HG03342 (cell line): ENCODE measurements around the gene SCGB1C2.

ENCODE experiments used
- ATAC-seq: cut with Tn5 transposase; IDR thresholded peaks from one replicate; pipeline ENCODE4 v1.9.1; 2021; ENCODE audit warnings: mild to moderate bottlenecking, moderate library complexity; ENCODE audit not compliant: unreplicated experiment

Gene SCGB1C2

DNA sequence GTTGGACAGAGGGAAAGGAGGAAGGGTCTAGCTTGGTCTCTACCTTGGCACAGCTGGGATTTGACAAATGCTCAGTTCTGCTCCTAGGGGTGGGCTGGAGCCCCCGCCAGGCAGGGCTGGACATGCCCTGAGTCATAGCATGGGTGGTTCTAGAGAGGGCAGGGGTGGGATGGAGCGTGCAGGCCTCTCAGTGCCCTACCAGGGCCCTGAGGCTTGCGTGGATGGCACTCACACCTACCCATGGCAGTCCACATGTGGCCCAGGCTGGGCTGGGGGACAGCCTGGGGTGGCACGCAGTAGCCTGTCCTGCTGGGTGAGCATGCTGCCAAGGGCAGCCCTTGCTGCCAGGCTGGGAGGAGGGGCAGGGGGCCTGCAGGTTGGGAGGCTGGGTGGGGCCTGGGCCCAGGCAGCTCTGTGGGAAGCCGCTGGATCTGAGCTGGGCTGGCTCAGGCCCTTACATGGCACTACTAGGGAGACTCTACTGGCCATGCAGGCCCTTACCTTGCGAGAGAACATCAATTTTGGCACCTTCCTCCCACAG is 32.8 kb downstream of the SCGB1C2 start:
- ATAC-seq = no peak

DNA sequence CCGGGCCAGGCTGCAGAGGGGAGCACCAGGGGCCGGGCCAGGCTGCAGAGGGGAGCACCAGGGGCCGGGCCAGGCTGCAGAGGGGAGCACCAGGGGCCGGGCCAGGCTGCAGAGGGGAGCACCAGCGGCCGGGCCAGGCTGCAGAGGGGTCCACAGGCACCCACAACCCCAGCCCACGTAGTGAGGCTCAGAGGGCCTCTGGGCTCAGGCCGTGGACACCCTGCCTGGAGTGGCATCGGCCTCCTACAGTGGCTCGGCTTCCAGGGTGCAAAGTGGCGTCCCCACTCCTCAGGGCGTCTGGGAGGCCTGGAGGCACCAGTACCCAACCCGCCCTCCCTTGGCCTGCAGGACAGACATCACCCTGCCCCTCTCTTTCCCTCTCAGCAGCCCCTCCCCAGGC is 34.5 kb downstream of the SCGB1C2 start:
- no peak for ATAC-seq

DNA sequence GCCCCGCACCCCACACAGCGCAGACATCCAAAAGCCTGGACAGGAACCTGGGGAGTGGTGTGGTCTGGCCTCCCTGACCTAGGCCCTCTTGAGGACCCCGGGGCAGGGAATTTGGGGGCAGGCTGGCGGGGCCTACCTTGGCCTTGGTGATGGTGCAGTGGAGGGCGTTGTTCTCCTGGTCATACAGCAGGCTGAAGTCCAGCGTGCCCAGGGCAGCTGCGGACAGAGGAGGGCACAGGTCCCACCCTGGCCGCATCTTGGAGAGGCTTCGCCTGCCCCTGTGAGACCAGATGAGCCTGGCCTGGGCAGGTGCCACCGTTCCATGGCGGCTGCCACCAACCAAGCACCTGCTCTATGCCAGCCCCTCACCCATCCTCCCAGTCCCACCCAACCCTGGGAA is 35.0 kb downstream of the SCGB1C2 start:
- ATAC-seq = no peak

DNA sequence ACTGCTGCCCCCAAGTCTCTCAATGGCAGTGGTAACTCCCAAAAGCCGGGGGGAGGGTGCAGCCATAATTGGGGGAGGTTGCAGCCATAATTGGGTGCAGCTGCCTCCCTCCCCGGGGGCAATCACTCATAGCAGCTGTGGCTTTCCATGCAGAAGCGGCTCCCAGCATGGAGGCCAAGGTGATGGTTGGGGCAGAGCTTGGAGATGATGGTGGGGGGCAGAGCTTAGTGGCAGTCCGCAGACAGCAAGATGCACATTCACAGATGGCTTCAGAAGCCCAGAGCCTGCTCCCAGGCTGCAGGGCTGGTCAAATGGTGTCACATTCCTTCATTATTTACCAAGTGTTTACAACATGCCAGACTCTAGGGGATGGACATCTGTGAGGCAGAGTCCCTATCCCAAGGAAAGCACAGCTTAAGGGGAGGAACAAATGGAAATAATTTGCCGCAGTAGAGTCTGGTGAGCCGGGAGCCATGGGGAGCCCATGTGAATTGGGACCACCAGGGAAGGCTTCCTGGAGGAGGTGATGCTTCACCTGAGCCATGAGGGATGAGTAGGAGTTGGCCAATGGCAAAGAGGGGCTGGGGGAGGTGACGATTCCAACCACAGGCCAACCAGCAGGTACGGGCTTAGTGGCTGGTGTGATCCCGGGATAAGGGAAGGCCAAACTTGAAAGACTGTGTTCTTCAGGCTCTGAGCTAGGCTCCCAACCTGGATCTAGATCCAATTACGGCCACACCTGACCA is 36.0 kb downstream of the SCGB1C2 start:
- ATAC-seq = no peak

DNA sequence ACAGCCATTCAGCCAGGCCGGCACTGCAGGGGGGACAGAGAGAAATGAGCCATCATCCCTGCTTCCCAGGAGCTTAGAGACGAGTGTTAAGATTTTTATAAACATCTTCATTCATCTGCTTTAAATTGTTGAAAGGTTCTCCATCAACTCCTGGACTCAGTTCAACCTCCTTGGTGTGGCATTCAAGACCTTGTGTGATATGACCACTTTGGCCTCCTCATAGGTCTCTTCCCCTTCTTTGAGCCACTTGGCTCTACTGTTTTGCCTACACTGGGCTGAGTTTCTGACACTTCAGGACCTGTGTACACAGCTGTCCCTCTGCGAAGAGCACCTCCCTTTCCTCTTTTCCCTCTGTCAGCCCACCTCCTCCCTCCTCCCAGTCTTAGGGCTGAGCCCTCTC is 39.8 kb downstream of the SCGB1C2 start:
- no peak for ATAC-seq

DNA sequence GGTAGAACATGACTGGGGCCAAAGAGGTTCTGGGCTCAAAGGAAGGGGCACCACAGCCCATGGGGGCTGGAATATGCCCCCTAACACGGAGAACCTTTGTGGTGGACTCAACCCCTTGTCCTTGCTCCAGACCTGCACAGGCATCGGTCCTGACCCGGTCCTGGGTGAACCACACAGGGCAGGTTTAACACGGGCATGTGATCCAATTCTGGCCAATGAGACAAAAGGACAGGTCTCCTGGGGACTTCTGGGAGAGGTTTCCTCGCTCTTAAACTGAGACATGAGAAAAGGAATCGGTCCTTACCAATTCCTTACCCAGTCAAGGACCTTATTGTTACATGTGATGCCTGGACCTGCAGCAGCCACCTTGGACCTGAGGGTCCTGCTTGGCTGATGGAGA is 40.4 kb downstream of the SCGB1C2 start:
- ATAC-seq = no peak

DNA sequence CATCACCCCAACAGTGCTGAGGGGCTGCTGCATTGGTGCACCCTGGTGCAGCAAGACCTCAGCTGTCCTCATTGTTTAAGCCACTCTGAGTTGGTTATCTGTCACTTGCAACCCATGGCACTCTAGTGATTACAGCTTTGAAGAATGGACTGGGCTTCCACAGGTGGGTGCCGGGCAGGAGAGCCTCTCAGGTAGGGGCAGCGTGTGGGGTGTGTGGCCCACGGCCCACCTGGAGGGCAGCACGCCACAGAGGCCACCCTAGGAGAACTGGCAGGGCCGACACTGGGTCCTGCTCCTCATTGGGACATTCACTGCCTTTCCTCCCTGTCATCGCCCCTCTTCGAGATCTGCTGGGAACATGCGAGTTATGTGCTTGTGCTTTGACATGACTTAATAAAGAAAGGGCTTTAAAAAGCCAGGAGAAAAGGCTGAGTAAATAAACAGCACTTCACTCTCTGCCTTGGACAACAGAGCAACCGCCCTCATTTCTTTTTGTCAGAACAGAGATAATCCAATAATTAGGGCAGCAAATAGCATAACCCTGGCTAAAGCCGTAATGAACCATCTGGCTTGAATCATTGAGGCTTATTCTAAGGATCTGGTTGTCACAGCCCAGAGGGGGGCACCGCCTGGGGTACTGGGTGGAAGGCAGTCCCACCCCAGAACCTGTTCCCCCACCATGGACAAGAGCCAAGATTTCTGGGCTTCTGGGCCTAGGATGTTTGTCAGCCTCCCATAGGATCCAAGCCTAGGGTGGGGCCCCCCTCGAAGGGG is 41.1 kb downstream of the SCGB1C2 start:
- ATAC-seq = no peak

DNA sequence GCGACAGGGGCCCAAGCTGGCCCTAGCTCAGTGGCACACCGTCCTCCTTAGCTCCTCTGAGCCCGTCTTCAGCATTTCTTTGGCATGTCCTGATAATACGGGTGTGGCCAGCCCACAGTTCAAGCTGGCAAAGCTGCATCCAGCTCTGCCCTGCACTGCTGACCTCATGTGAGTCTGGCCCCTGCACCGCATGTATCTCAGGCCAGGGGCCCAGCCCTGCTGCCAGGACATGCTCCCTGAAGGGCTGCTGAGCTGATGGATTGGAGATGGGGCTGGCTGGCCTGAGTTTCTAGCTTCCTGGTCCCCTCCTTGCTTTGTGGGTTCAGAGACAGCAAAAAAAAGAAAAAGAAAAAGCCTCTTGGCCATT is 41.7 kb downstream of the SCGB1C2 start:
- no peak for ATAC-seq

DNA sequence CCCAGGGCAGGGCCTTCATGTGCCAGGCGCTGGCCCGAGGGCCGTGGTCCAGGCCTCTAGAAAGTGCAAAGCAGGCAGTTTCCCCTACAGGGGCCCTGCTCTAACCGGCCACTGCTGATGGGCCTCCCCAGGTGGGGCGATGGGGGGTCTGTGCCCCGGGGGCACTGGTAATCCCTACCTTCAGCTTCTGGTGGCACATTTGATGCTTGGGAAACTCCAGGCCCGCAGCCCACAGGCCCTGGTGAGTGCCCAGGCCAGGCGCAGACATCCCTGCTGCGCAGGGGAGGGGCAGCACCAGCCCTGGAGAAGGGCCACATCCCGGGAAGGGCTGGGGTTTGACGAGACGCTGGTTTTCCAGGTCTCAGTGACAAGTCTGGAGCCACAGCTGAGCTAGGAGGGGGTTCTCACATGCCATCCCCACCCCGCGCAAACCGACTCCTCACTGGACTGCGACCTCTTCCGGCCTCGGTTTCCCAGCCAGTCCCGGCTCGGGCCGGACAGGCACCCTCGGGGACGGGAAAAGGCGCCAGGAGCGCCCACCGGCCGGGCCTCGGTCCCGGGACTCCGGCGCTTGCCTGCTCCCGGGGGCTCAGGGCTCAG is 42.5 kb downstream of the SCGB1C2 start:
- ATAC-seq = no peak

DNA sequence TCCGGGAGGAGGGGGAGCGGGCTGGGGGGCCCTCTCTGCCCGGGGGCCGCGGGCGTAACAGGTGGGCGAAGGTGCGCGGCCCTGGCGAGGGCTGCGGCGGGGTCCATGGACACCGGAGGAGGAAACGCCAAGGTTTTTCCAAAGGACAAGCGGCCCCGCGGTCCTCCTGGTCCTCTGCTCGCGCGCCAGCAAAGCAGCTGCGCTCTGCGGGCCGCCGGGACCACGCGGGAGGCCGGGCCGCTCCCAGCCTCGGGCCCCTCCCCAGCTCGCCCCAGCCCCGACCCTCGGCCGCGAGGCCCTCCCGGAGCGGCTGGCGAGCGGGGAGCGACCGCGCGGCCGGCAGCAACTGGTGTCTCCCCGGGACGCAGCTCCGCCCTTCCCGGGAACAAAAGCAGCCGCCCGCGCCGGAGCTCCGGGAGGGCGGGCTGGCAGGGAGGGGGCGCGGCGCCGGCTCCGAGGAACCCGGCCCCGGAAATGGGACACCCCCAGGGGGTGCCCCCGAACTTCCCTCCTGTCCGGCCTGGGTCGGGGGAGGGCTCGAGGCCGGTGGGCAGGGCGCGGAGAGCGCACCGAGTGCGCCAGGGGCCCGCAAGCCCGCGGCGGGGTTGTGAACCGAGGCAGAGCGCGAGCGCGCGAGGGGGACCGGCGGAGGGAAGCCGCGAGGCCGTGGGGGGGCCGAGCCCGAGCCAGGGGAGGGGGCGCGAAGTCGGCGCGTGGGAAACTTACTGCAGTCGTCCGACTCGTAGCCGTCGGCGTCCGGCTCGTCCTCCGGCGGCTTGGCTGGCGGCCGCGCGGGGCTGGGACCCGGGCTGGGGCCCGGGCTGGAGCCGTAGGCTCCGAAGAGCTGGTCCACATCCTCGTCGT is 43.2 kb downstream of the SCGB1C2 start:
- no peak for ATAC-seq

DNA sequence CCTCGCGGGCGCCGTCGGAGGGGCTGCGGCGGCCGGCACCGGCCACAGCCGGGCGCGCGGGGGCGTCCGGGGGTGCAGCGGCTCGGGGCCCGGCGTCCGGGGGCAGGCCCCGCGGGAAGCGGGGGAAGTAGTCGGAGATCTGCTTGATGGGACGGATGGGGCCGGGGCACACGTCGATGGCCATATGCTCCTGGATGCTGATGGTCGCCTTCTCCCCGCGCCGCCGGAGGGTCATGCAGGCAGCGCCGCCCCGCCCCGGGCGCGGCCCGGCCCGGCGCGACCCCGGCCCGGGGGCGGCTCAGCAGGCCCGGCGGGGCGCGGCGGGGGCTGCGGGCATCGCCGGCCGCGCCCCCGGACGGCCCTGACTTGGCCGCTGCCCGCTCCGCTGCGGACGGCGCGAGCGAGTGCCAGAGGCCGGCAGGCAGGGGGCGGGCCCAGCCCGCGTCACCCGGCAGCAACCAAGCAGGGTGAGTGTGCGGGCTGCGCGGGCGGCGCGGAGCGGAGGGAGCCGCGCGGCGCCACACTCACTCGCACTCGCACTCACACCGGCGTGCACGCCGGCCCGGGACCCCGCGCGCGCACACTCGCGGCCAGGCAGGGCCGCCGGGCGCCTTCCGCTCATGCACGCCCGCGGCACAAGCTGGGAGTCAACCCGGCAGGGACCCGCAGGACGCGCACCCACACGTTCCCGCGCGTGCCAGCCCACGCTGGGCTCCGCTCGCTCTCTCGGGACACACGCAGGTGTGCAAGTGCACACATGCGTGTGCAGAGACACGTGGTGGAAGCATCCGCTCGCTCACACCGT is 44.1 kb downstream of the SCGB1C2 start, which contains the start of gene DOC2B:
DOC2B (minus strand) TSS at position 406 of the 805 bp plus-strand sequence; CDS start at position 235, 171 bp downstream.
- ATAC-seq = no peak

DNA sequence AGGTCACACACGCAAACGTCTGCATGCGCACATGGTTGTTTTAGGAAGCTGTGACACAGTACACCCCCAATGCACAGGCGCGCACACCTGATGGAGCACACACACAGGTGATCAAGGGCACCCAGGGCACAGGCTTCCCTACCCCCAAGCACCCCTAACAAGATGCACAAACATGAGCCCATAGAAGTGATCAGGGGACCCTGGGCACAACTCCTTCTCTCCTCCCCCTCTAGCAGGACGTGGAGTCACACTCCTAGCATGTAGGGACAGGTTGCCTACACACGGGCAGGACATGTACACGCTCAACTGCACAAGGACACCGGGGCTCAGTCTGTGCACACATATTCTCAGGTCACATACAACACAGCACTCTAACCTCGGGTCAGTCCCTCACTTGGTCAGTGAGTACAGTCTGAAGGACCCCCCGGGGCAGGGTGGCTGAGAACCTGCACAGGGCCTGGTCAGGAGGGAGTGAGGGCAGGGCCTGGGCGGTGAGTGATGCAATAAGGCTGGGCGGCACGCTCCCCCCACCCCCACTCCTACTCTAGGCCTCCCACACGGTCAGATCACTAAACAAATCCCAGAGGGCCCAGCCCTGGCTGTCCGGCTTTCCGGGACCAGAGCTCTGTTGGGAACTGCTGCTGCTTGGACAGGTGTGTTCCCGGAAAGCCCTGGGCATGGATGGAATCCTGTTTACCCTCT is 44.8 kb downstream of the SCGB1C2 start:
- ATAC-seq = no peak

DNA sequence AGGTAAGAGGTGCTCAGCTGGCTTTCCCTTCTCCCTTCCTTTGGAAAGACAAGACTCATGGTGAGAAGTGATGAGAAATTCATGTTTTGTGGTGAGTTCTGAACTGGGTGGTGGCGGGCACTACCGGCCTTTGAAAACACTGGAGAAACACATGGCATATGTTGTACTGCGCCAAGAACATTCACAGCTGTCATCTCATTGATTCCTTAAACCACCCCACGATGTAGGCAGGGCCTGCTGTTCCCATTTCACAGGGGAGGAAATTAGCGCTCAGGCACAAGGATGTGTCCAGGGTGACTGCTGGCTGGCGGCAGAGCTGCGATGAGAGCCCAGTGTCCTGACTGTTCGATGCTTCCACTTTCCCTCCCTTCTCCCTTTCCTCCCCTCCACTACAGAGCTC is 45.7 kb downstream of the SCGB1C2 start:
- no peak for ATAC-seq

DNA sequence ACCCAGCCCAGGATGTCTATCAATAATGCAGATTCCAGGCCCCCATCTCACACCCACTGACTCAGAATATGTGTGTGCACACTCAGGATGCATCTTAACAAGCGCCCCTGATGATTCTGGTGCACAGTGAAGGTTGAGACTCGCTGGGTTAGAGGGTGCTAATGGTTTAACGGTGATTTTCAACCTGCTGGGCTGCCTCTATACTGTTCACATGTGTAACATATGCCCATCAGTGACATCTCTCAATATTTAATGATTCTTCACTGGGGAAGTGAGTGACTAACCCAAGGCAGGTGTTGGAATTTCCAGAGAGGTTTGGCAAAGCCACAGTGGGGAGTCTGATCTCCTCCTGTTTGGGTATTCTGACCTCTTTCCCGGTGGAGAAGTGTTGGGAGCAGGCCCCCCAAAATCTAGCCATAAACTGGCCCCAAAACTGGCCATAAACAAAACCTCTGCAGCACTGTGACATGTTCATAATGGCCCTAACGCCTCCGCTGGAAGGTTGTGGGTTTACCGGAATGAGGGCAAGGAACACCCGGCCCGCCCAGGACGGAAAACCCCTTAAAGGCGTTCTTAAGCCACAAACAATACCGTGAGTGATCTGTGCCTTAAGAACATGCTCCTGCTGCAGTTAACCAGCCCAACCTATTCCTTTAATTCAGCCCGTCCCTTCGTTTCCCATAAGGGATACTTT is 48.2 kb downstream of the SCGB1C2 start:
- no peak for ATAC-seq

DNA sequence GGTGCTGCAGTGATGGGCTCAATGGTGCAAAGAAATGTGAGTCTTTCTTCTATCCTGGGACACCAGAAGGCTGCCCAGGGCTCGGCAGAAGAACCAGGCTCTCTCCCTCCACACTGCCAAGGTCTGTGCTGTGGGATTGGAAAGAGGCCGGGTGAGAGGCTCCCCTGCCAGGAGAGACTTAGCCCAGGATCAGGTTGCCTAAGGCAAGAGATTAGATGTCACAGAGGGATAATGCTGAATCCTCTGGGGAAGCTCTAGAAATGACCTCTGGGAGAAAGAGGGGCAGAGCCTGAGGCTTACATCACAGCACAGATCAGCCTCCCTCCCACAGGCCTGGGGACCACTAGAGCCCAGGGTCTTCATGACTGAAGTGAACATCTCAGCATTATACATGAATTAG is 49.8 kb downstream of the SCGB1C2 start:
- ATAC-seq = no peak
